HG02798 (cell line): Measurements from ENCODE around the gene EML1.

Source experiments
- ATAC-seq: cut with Tn5 transposase; IDR thresholded peaks from one replicate; pipeline ENCODE4 v1.9.1; 2021; ENCODE audit warnings: mild to moderate bottlenecking; ENCODE audit not compliant: unreplicated experiment, poor library complexity

EML1 gene

GRCh38 chr14:99802301-99803105 lies 9.3 kb downstream of the EML1 start:
- no peak for ATAC-seq

GRCh38 chr14:99803106-99803775 lies 10.0 kb downstream of the EML1 start:
- ATAC-seq = no peak

- no peak for ATAC-seq
Observed at GRCh38 chr14:99803803-99804202, 10.6 kb downstream of the EML1 start.

GRCh38 chr14:99805757-99806439 lies 12.7 kb downstream of the EML1 start:
- ATAC-seq = no peak

- ATAC-seq = no peak
Observed at GRCh38 chr14:99806836-99807235, 13.6 kb downstream of the EML1 start.

- ATAC-seq = no peak
Observed at GRCh38 chr14:99807413-99808153, 14.4 kb downstream of the EML1 start.

GRCh38 chr14:99808154-99808505 lies 14.9 kb downstream of the EML1 start:
- no peak for ATAC-seq

GRCh38 chr14:99808515-99808914 lies 15.3 kb downstream of the EML1 start:
- ATAC-seq = no peak

- no peak for ATAC-seq
Observed at GRCh38 chr14:99809360-99809759, 16.1 kb downstream of the EML1 start.

GRCh38 chr14:99809859-99810558 lies 16.8 kb downstream of the EML1 start:
- ATAC-seq = no peak

GRCh38 chr14:99810559-99810874 lies 17.3 kb downstream of the EML1 start:
- no peak for ATAC-seq

GRCh38 chr14:99812096-99812750 lies 19.0 kb downstream of the EML1 start:
- ATAC-seq = no peak

GRCh38 chr14:99812892-99813291 lies 19.7 kb downstream of the EML1 start:
- no peak for ATAC-seq

- ATAC-seq = no peak
Observed at GRCh38 chr14:99815696-99816095, 22.5 kb downstream of the EML1 start.

GRCh38 chr14:99816217-99816616 lies 23.0 kb downstream of the EML1 start:
- no peak for ATAC-seq

- no peak for ATAC-seq
Observed at GRCh38 chr14:99816642-99817041, 23.4 kb downstream of the EML1 start.

- no peak for ATAC-seq
Observed at GRCh38 chr14:99817331-99817730, 24.1 kb downstream of the EML1 start.

- no peak for ATAC-seq
Observed at GRCh38 chr14:99818503-99819036, 25.4 kb downstream of the EML1 start.

GRCh38 chr14:99819514-99819913 lies 26.3 kb downstream of the EML1 start:
- ATAC-seq = no peak
